Mesenchymal stem cell (in vitro differentiated cells and primary cell): ENCODE data around the gene WDR46.

Experiments
- DNase-seq: peaks from one replicate; pipeline ENCODE4 v3.0.0-alpha.2; 2013
- H2AFZ ChIP-seq: one replicate; pipeline ENCODE4 v1.6.1; 2013; ENCODE audit warnings: low read depth, mild to moderate bottlenecking, control low read depth, inconsistent platforms, low read length, moderate library complexity
- H2AK5ac ChIP-seq: 2 replicates; pipeline ENCODE4 v1.6.1; 2013; ENCODE audit warnings: low read length, moderate library complexity, mild to moderate bottlenecking, inconsistent platforms; ENCODE audit not compliant: severe bottlenecking
- H2BK120ac ChIP-seq: one replicate; pipeline ENCODE4 v1.6.1; 2013; ENCODE audit warnings: low read depth, mild to moderate bottlenecking, inconsistent platforms, low read length, moderate library complexity
- H2BK12ac ChIP-seq, 2 experiments: one replicate each; pipeline ENCODE4 v1.6.1; 2013; ENCODE audit warnings: inconsistent platforms in 2 of 2, low read length in 2 of 2, mild to moderate bottlenecking in 2 of 2, moderate library complexity in 2 of 2, control low read depth in 1 of 2
- H2BK15ac ChIP-seq: one replicate; pipeline ENCODE4 v1.6.1; 2013; ENCODE audit warnings: mild to moderate bottlenecking, low read depth, inconsistent platforms; ENCODE audit not compliant: poor library complexity, severe bottlenecking
- H2BK5ac ChIP-seq: 2 replicates; pipeline ENCODE4 v1.6.1; 2013; ENCODE audit warnings: low read depth, mild to moderate bottlenecking, low read length, control low read depth, inconsistent platforms; ENCODE audit not compliant: poor library complexity, severe bottlenecking
- H3K14ac ChIP-seq, 2 experiments: one replicate each; pipeline ENCODE4 v1.6.1; 2013; ENCODE audit warnings: inconsistent platforms in 2 of 2, low read length in 2 of 2, control low read depth in 1 of 2, mild to moderate bottlenecking in 1 of 2, moderate library complexity in 1 of 2
- H3K18ac ChIP-seq, 2 experiments: one replicate each; pipeline ENCODE4 v1.6.1; 2013; ENCODE audit warnings: inconsistent platforms in 2 of 2, low read length in 2 of 2, control low read depth in 1 of 2, low read depth in 1 of 2, mild to moderate bottlenecking in 1 of 2
- H3K23ac ChIP-seq, 2 experiments: one replicate each; pipeline ENCODE4 v1.6.1; 2013; ENCODE audit warnings: inconsistent platforms in 2 of 2, low read length in 2 of 2, mild to moderate bottlenecking in 2 of 2, moderate library complexity in 2 of 2, control low read depth in 1 of 2
- H3K27ac ChIP-seq: 2 replicates; pipeline ENCODE4 v1.5.1; 2013; ENCODE audit warnings: mild to moderate bottlenecking, moderate library complexity, low read length, control low read depth, inconsistent platforms; ENCODE audit not compliant: poor library complexity, severe bottlenecking
- H3K27me3 ChIP-seq, 2 experiments: 2 replicates each; pipeline versions ENCODE4 v1.6.1 to v1.7.0; 2013; ENCODE audit warnings: low read length in 2 of 2, mild to moderate bottlenecking in 2 of 2, moderate library complexity in 2 of 2, control low read depth in 1 of 2, inconsistent platforms in 1 of 2; ENCODE audit not compliant: control insufficient read depth in 1 of 2, insufficient read depth in 1 of 2
- H3K36me3 ChIP-seq, 2 experiments: 2 replicates each; pipeline versions ENCODE4 v1.6.1 to v1.7.0; 2013; ENCODE audit warnings: low read length in 2 of 2, control low read depth in 1 of 2, inconsistent platforms in 1 of 2, low read depth in 1 of 2, mild to moderate bottlenecking in 1 of 2; ENCODE audit not compliant: insufficient read depth in 2 of 2, control insufficient read depth in 1 of 2
- H3K4ac ChIP-seq, 2 experiments: one replicate each; pipeline ENCODE4 v1.6.1; 2013; ENCODE audit warnings: inconsistent platforms in 2 of 2, low read length in 2 of 2, mild to moderate bottlenecking in 2 of 2, moderate library complexity in 2 of 2, control low read depth in 1 of 2, low read depth in 1 of 2
- H3K4me1 ChIP-seq: 2 replicates; pipeline ENCODE4 v1.6.1; 2013; ENCODE audit warnings: low read depth, low read length, control low read depth; ENCODE audit not compliant: control insufficient read depth, insufficient read depth
- H3K4me2 ChIP-seq: 2 replicates; pipeline ENCODE4 v1.6.1; 2013; ENCODE audit warnings: low read length, mild to moderate bottlenecking, inconsistent platforms; ENCODE audit not compliant: poor library complexity, severe bottlenecking
- H3K4me3 ChIP-seq, 2 experiments: 2 replicates each; pipeline versions ENCODE4 v1.5.1 to v1.7.0; 2013; ENCODE audit warnings: low read length in 2 of 2, mild to moderate bottlenecking in 2 of 2, control low read depth in 1 of 2, low read depth in 1 of 2; ENCODE audit not compliant: insufficient read depth in 1 of 2
- H3K79me1 ChIP-seq: replicated peaks from 2 replicates; pipeline ENCODE4 v1.6.1; 2013; ENCODE audit warnings: mild to moderate bottlenecking, control low read depth, low read length, inconsistent platforms; ENCODE audit not compliant: poor library complexity, severe bottlenecking
- H3K9ac ChIP-seq: 2 replicates; pipeline ENCODE4 v1.7.0; 2013; ENCODE audit warnings: mild to moderate bottlenecking, low read length, moderate library complexity
- H3K9me3 ChIP-seq: 2 replicates; pipeline ENCODE4 v1.7.0; 2013; ENCODE audit warnings: mild to moderate bottlenecking, low read length; ENCODE audit not compliant: control insufficient read depth
- H4K8ac ChIP-seq: one replicate; pipeline ENCODE4 v1.6.1; 2013; ENCODE audit warnings: inconsistent platforms, mild to moderate bottlenecking, low read length, moderate library complexity
- H4K91ac ChIP-seq: one replicate; pipeline ENCODE4 v1.6.1; 2013; ENCODE audit warnings: mild to moderate bottlenecking, low read length, inconsistent platforms
- WGBS: methylation state at CpG from one replicate; pipeline ENCODE4 v1.1.7; 2013; ENCODE audit warnings: mixed read lengths; 5-methylcytosine and 5-hydroxymethylcytosine counted together

The WDR46 gene

DNA sequence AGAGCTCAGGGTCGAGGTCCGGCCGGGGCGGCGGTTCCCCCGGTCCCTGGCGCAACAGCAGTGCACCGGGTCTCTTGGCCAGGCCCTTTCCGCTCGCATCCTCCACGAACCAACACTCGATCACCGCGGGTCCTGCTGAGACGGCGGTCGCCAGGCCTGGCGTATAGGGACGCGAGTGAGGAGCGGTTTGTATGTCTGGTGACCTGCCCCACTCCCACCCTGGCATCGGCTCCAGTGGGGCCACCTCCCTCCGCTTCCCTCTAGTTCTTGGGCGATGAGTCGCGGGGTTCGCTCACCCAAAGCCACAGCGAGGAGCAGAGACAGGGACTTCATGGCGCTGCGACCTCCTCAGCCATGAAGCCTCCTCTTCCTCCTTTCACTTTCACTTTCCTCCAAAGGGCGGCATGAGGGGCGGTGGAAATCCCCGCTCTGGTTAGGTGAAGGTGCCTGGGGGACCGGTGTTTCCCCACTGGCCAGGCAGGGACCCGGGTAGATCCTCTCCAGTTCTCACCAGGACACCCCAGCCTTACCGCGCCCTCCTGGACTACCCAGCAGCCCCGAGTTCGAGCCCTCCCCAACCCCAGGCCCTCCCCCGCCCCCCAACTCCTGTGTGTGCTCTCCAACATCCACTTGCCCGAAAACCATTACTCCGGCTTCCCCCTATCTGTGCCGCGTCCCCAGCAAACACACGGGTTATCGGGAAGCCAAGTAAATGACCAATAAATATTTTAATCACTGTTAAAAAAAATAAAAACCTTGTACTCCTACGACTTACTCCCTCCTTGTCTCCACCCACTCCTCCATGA, 24.9 kb upstream of the WDR46 start, which contains the start of gene TAPBP:
TAPBP (minus strand) TSS at position 370 of the 806 bp plus-strand sequence; CDS start at position 333, 37 bp downstream.
- Histone ChIP-seq H3K4me1 (peaks cover 31% of the 10 kb centered on the region), H4K8ac (peak within 1 kb of the TSS; percentile 95), H2BK12ac (peak within 1 kb of the TSS in 1 of 2 experiments; percentile 76), H3K4me3 (peak within 1 kb of the TSS; percentile 72 to 100), H2BK5ac (peak within 1 kb of the TSS; percentile 45), H3K23ac (peak within 1 kb of the TSS in 1 of 2 experiments; percentile 98), H2AK5ac (peak within 1 kb of the TSS; percentile 7), H3K4ac (peak within 1 kb of the TSS; percentile 54 to 99), H3K18ac (peak within 1 kb of the TSS; percentile 52 to 96), H3K9ac (peak within 1 kb of the TSS; percentile 100), H3K79me1 (peaks cover 16% of the 10 kb centered on the region), H3K14ac (peak within 1 kb of the TSS in 1 of 2 experiments; percentile 99), H3K27ac (peak within 1 kb of the TSS; percentile 84), H3K9me3 (no peaks in the 10 kb centered on the region), H2BK120ac (peak within 1 kb of the TSS; percentile 84), H2BK15ac (peak within 1 kb of the TSS; percentile 96), H4K91ac (peak within 1 kb of the TSS; percentile 87), H3K4me2 (peak within 1 kb of the TSS; percentile 98), H2AFZ (peak within 1 kb of the TSS; percentile 60), H3K27me3 (no peaks in the 10 kb centered on the region), H3K36me3 (peaks cover 27 to 31% of the 10 kb centered on the region in 2 experiments)
- WGBS: under 1% methylated on average over 36 of the region's 47 CpGs
- DNase-seq: peak; percentile 95

GRCh38 chr6:33313105-33313708, 24.2 kb upstream of the WDR46 start:
- peak; percentile 57 for DNase-seq
- Histone ChIP-seq H3K9me3 (no peaks in the 10 kb centered on the region), H3K36me3 (peaks cover 24 to 32% of the 10 kb centered on the region in 2 experiments), H2BK5ac (peak overlapping the region; percentile 45), H2AFZ (peak overlapping the region; percentile 60), H4K8ac (peak overlapping the region; percentile 95), H2BK15ac (no peak overlapping the region), H2BK120ac (peak overlapping the region; percentile 84), H3K4me2 (peak overlapping the region; percentile 98), H3K9ac (peak overlapping the region; percentile 100), H3K27ac (peak overlapping the region; percentile 84), H3K27me3 (no peaks in the 10 kb centered on the region), H2AK5ac (no peak overlapping the region), H3K4ac (peak overlapping the region; percentile 54 to 99), H3K18ac (peak overlapping the region; percentile 49 to 96), H4K91ac (peak overlapping the region; percentile 45), H2BK12ac (peak overlapping the region in 1 of 2 experiments; percentile 76), H3K4me1 (peaks cover 29% of the 10 kb centered on the region), H3K23ac (peak overlapping the region in 1 of 2 experiments; percentile 6), H3K79me1 (peaks cover 16% of the 10 kb centered on the region), H3K4me3 (peak overlapping the region; percentile 72 to 100), H3K14ac (peak overlapping the region in 1 of 2 experiments; percentile 99)
- under 1% methylated on average over 29 of the region's 33 CpGs for WGBS

GRCh38 chr6:33312361-33313104, 23.5 kb upstream of the WDR46 start:
- Histone ChIP-seq H3K27ac (peak overlapping the region; percentile 53), H3K4me2 (peak overlapping the region; percentile 98), H3K79me1 (peaks cover 17% of the 10 kb centered on the region), H3K14ac (peak overlapping the region in 1 of 2 experiments; percentile 95), H3K23ac (peak overlapping the region in 1 of 2 experiments; percentile 84), H3K27me3 (no peaks in the 10 kb centered on the region), H2AFZ (no peak overlapping the region), H2BK15ac (no peak overlapping the region), H2BK120ac (peak overlapping the region; percentile 45), H3K9ac (peak overlapping the region; percentile 100), H3K18ac (peak overlapping the region; percentile 16 to 85), H2BK5ac (no peak overlapping the region), H2BK12ac (no peak overlapping the region), H4K91ac (peak overlapping the region; percentile 54), H4K8ac (peak overlapping the region; percentile 40), H2AK5ac (no peak overlapping the region), H3K4me1 (peaks cover 29% of the 10 kb centered on the region), H3K9me3 (no peaks in the 10 kb centered on the region), H3K4me3 (peak overlapping the region; percentile 73 to 100), H3K4ac (peak overlapping the region in 1 of 2 experiments; percentile 54), H3K36me3 (peaks cover 24 to 35% of the 10 kb centered on the region in 2 experiments)
- DNase-seq: peak; percentile 84
- 8% methylated on average over 21 of the region's 29 CpGs for WGBS
